Activated CD8-positive, alpha-beta T cell treated with anti-CD3 and anti-CD28 coated beads, Interleukin-2, amount 10 ng/mL, durations not matched to agents 7 days and 5 days (primary cell): ENCODE results near the gene TTLL12. TPM values are rescaled to one million over a fixed set of nuclear protein-coding genes. Genes with fewer than 3 reads are reported as not detected.

Source experiments
- ATAC-seq: fragments of 150-1000 bp; cut with Tn5 transposase; one replicate; pipeline ENCODE4 v1.10.0; 2021; ENCODE audit warnings: moderate library complexity
- CTCF ChIA-PET: fragments of 350-600 bp; sonication (Branson Sonifier 250); formaldehyde crosslinking; loops from one replicate; lab custom pipeline; 2021; ENCODE audit warnings: antibody characterized with exemption; lab: Charles Lee
- POLR2A ChIA-PET: fragments of 350-600 bp; sonication (Branson Sonifier 250); formaldehyde crosslinking; loops from one replicate; lab custom pipeline; 2021; ENCODE audit warnings: antibody characterized with exemption; lab: Charles Lee
- DNase-seq: peaks from one replicate; pipeline ENCODE4 v3.0.0-alpha.2; 2020
- H3K27ac Mint-ChIP-seq: one replicate; pipeline ENCODE4 v1.8.0; 2021; ENCODE audit warnings: mild to moderate bottlenecking, mixed read lengths
- H3K27me3 Mint-ChIP-seq: one replicate; pipeline ENCODE4 v1.8.0; 2021; ENCODE audit warnings: low read depth, mixed read lengths
- H3K36me3 Mint-ChIP-seq: one replicate; pipeline ENCODE4 v1.8.0; 2021; ENCODE audit warnings: low read depth, mixed read lengths
- H3K4me1 Mint-ChIP-seq: one replicate; pipeline ENCODE4 v1.8.0; 2021; ENCODE audit warnings: low read depth, mixed read lengths
- H3K4me3 Mint-ChIP-seq: one replicate; pipeline ENCODE4 v1.8.0; 2021; ENCODE audit warnings: mild to moderate bottlenecking, mixed read lengths
- H3K9me3 Mint-ChIP-seq: one replicate; pipeline ENCODE4 v1.8.0; 2022; ENCODE audit warnings: mixed read lengths; ENCODE audit not compliant: insufficient read depth
- total RNA-seq, 2 experiments: library from RNA; stranded (reverse); gene quantifications; one replicate each; pipeline ENCODE4 v1.2.3, GENCODE V29; 2021

TTLL12 gene
- total RNA-seq, 2 experiments from 2014 or later = 49.3 to 52.9 TPM

GRCh38 chr22:43157874-43158546 is 28.9 kb downstream of the TTLL12 start:
- no peaks in the 10 kb centered on the region for H3K9me3 Mint-ChIP-seq
- POLR2A ChIA-PET = interaction anchor here (0.6 kb wide), 1 partner anchor 504 kb away, joined by 3 read pairs; no protein-coding TSS in a partner anchor
- no peak for ATAC-seq
- H3K4me1 Mint-ChIP-seq = peaks cover under 1% of the 10 kb centered on the region
- H3K27ac Mint-ChIP-seq = no peak overlapping the region
- CTCF ChIA-PET = interaction anchor here (0.6 kb wide), 1 partner anchor 12 kb away, joined by 3 read pairs; no protein-coding TSS in a partner anchor
- no peaks in the 10 kb centered on the region for H3K27me3 Mint-ChIP-seq
- DNase-seq = no peak
- H3K4me3 Mint-ChIP-seq = no peak overlapping the region
- H3K36me3 Mint-ChIP-seq = no peaks in the 10 kb centered on the region

- no peaks in the 10 kb centered on the region for H3K36me3 Mint-ChIP-seq
- no peak overlapping the region for H3K27ac Mint-ChIP-seq
- DNase-seq (no peak), ATAC-seq (no peak)
- CTCF ChIA-PET = no interaction called here
- POLR2A ChIA-PET = no interaction called here
- peaks cover 10% of the 10 kb centered on the region for H3K4me1 Mint-ChIP-seq
- no peaks in the 10 kb centered on the region for H3K9me3 Mint-ChIP-seq
- H3K4me3 Mint-ChIP-seq = no peak overlapping the region
- no peaks in the 10 kb centered on the region for H3K27me3 Mint-ChIP-seq
These were observed 30.5 kb downstream of the TTLL12 start for GRCh38 chr22:43156413-43156812.

- no peak for DNase-seq
- no peak overlapping the region for H3K4me3 Mint-ChIP-seq
- H3K9me3 Mint-ChIP-seq = no peaks in the 10 kb centered on the region
- CTCF ChIA-PET = no interaction called here
- H3K27me3 Mint-ChIP-seq = no peaks in the 10 kb centered on the region
- no peak for ATAC-seq
- H3K4me1 Mint-ChIP-seq = peaks cover 14% of the 10 kb centered on the region
- H3K36me3 Mint-ChIP-seq = no peaks in the 10 kb centered on the region
- POLR2A ChIA-PET = no interaction called here
- no peak overlapping the region for H3K27ac Mint-ChIP-seq
These were observed 31.1 kb downstream of the TTLL12 start for GRCh38 chr22:43155789-43156188.

- peaks cover 19% of the 10 kb centered on the region for H3K4me1 Mint-ChIP-seq
- ATAC-seq (no peak), DNase-seq (no peak)
- no peaks in the 10 kb centered on the region for H3K27me3 Mint-ChIP-seq
- POLR2A ChIA-PET = no interaction called here
- H3K36me3 Mint-ChIP-seq = no peaks in the 10 kb centered on the region
- CTCF ChIA-PET = no interaction called here
- H3K9me3 Mint-ChIP-seq = no peaks in the 10 kb centered on the region
- no peak overlapping the region for H3K4me3 Mint-ChIP-seq
- H3K27ac Mint-ChIP-seq = no peak overlapping the region
These were observed 31.9 kb downstream of the TTLL12 start for GRCh38 chr22:43154887-43155536.

GRCh38 chr22:43153899-43154298 is 33.0 kb downstream of the TTLL12 start:
- Mint-ChIP-seq H3K27me3 (no peaks in the 10 kb centered on the region), H3K4me1 (peaks cover 21% of the 10 kb centered on the region), H3K36me3 (no peaks in the 10 kb centered on the region), H3K9me3 (no peaks in the 10 kb centered on the region), H3K4me3 (no peak overlapping the region), H3K27ac (no peak overlapping the region)
- DNase-seq = no peak
- ChIA-PET CTCF (no interaction called here), POLR2A (interaction anchor here (0.6 kb wide), 1 partner anchor 1663 kb away, joined by 4 read pairs; no protein-coding TSS in a partner anchor)
- no peak for ATAC-seq

- Mint-ChIP-seq H3K9me3 (no peaks in the 10 kb centered on the region), H3K27ac (peak overlapping the region; percentile 81), H3K36me3 (no peaks in the 10 kb centered on the region), H3K4me1 (peaks cover 32% of the 10 kb centered on the region), H3K4me3 (peak overlapping the region; percentile 87), H3K27me3 (no peaks in the 10 kb centered on the region)
- ChIA-PET CTCF (interaction anchor here (1.2 kb wide), 1 partner anchor 21 kb away, joined by 3 read pairs; no protein-coding TSS in a partner anchor), POLR2A (interaction anchor here (0.5 kb wide), 1 partner anchor 76 kb away, joined by 3 read pairs; no protein-coding TSS in a partner anchor)
- DNase-seq (peak; percentile 65), ATAC-seq (peak; percentile 85)
These were observed 34.4 kb downstream of the TTLL12 start for GRCh38 chr22:43152357-43153071.

- H3K9me3 Mint-ChIP-seq = no peaks in the 10 kb centered on the region
- peak overlapping the region; percentile 77 for H3K27ac Mint-ChIP-seq
- DNase-seq = no peak
- ChIA-PET CTCF (interaction anchor here (1.2 kb wide), 1 partner anchor 21 kb away, joined by 3 read pairs; no protein-coding TSS in a partner anchor), POLR2A (no interaction called here)
- ATAC-seq = peak; percentile 43
- peaks cover 36% of the 10 kb centered on the region for H3K4me1 Mint-ChIP-seq
- no peaks in the 10 kb centered on the region for H3K27me3 Mint-ChIP-seq
- H3K36me3 Mint-ChIP-seq = no peaks in the 10 kb centered on the region
- H3K4me3 Mint-ChIP-seq = peak overlapping the region; percentile 87
These were observed 35.0 kb downstream of the TTLL12 start for GRCh38 chr22:43152003-43152356.

GRCh38 chr22:43151251-43152002 is 35.5 kb downstream of the TTLL12 start, which contains the start of gene TSPO:
Gene TSPO, plus strand, starts transcription at chr22:43151559. Its CDS starts 7,680 bp downstream, at chr22:43159239.
- H3K27ac Mint-ChIP-seq = peak within 1 kb of the TSS; percentile 92
- no peaks in the 10 kb centered on the region for H3K9me3 Mint-ChIP-seq
- H3K36me3 Mint-ChIP-seq = no peaks in the 10 kb centered on the region
- H3K27me3 Mint-ChIP-seq = no peaks in the 10 kb centered on the region
- POLR2A ChIA-PET = interaction anchor here (0.7 to 1.3 kb wide), 3 partner anchors 9 to 36 kb away, joined by 3 read pairs; partner anchors contain the start of gene TTLL12
- DNase-seq (peak; percentile 59), ATAC-seq (peak; percentile 70)
- CTCF ChIA-PET = interaction anchor here (1.2 kb wide), 1 partner anchor 20 kb away, joined by 3 read pairs; no protein-coding TSS in a partner anchor
- H3K4me3 Mint-ChIP-seq = peak within 1 kb of the TSS; percentile 87
- H3K4me1 Mint-ChIP-seq = peaks cover 36% of the 10 kb centered on the region

- peaks cover 36% of the 10 kb centered on the region for H3K4me1 Mint-ChIP-seq
- ChIA-PET POLR2A (interaction anchor here (1.2 to 1.3 kb wide), 2 partner anchors 8 to 37 kb away, joined by 3 read pairs; no protein-coding TSS in a partner anchor), CTCF (no interaction called here)
- no peaks in the 10 kb centered on the region for H3K27me3 Mint-ChIP-seq
- DNase-seq (no peak), ATAC-seq (no peak)
- H3K9me3 Mint-ChIP-seq = no peaks in the 10 kb centered on the region
- no peaks in the 10 kb centered on the region for H3K36me3 Mint-ChIP-seq
- peak overlapping the region; percentile 92 for H3K27ac Mint-ChIP-seq
- peak overlapping the region; percentile 87 for H3K4me3 Mint-ChIP-seq
These were observed 36.2 kb downstream of the TTLL12 start for GRCh38 chr22:43150731-43151206.

- POLR2A ChIA-PET = interaction anchor here (0.6 kb wide), 1 partner anchor 493 kb away, joined by 4 read pairs; no protein-coding TSS in a partner anchor
- Mint-ChIP-seq H3K36me3 (no peaks in the 10 kb centered on the region), H3K27me3 (no peaks in the 10 kb centered on the region), H3K9me3 (no peaks in the 10 kb centered on the region), H3K4me1 (peaks cover 41% of the 10 kb centered on the region), H3K27ac (peak overlapping the region; percentile 52), H3K4me3 (no peak overlapping the region)
- CTCF ChIA-PET = interaction anchor here (1.3 kb wide), 1 partner anchor 39 kb away, joined by 4 read pairs; no protein-coding TSS in a partner anchor
- ATAC-seq = no peak
- peak; percentile 27 for DNase-seq
These were observed 38.4 kb downstream of the TTLL12 start for GRCh38 chr22:43148581-43148980.

- ChIA-PET POLR2A (no interaction called here), CTCF (interaction anchor here (0.6 to 1.3 kb wide), 3 partner anchors 9 to 527 kb away, joined by 3 to 4 read pairs (median 3); no protein-coding TSS in a partner anchor)
- Mint-ChIP-seq H3K4me3 (peak overlapping the region; percentile 12), H3K27me3 (no peaks in the 10 kb centered on the region), H3K27ac (no peak overlapping the region), H3K4me1 (peaks cover 43% of the 10 kb centered on the region), H3K9me3 (no peaks in the 10 kb centered on the region), H3K36me3 (peaks cover 3% of the 10 kb centered on the region)
- ATAC-seq = no peak
- no peak for DNase-seq
These were observed 39.1 kb downstream of the TTLL12 start for GRCh38 chr22:43147821-43148220.
